Measurements from ENCODE around the gene RIPOR1.

RIPOR1 gene

DNA sequence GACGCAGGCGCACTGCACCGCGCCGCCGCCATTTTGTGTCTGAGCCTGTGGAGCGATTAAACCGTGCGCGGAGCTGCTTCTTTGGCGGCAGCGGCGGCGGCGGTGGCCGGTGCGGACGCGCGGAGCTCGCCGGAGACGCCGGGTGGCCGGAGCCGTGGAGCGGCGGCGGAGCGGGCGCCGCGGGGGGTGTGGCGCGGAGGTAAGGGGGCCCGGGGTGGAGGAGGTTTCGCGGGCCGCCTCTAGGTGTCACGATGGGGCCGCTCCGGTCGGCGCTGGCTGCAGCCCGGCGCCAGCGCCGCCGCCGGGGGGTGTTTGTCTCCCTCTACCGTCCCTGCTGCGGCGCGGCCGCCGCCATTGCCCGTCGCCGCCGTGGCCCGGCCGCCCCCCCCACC lies 33.9 kb downstream of the RIPOR1 start, which contains the start of gene CTCF:
TSS of gene CTCF (plus strand) at position 1 of the 392 bp plus-strand sequence. CDS start 48,307 bp downstream, outside the sequence.
- no peak for DNase-seq (ENCODE audit: low read depth, low spot score)
- POLR2A ChIA-PET = interaction anchor here (0.7 to 2.7 kb wide), 8 partner anchors 9 to 105 kb away, joined by 3 to 17 read pairs (median 4); partner anchors contain the start of genes ACD, C16orf86 and ENKD1
- CTCF ChIA-PET = interaction anchor here (0.6 to 11.1 kb wide), 33 partner anchors 9 to 353 kb away, joined by 3 to 185 read pairs (median 6); partner anchors contain the start of genes ACD, C16orf86, CARMIL2 and ENKD1
- TF ChIP-seq, protein P1, sequence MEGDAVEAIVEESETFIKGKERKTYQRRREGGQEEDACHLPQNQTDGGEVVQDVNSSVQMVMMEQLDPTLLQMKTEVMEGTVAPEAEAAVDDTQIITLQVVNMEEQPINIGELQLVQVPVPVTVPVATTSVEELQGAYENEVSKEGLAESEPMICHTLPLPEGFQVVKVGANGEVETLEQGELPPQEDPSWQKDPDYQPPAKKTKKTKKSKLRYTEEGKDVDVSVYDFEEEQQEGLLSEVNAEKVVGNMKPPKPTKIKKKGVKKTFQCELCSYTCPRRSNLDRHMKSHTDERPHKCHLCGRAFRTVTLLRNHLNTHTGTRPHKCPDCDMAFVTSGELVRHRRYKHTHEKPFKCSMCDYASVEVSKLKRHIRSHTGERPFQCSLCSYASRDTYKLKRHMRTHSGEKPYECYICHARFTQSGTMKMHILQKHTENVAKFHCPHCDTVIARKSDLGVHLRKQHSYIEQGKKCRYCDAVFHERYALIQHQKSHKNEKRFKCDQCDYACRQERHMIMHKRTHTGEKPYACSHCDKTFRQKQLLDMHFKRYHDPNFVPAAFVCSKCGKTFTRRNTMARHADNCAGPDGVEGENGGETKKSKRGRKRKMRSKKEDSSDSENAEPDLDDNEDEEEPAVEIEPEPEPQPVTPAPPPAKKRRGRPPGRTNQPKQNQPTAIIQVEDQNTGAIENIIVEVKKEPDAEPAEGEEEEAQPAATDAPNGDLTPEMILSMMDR (IDR thresholded peaks at IDR 0.05; ENCODE audit: insufficient read depth, low read length, missing control alignments) = peak; percentile 59
- peak within 1 kb of the TSS; percentile 83 for H3K4me3 ChIP-seq (ENCODE audit: low read depth, low read length)

- no peak for DNase-seq (ENCODE audit: low read depth, low spot score)
- ChIA-PET CTCF (interaction anchor here (0.7 to 11.1 kb wide), 30 partner anchors 9 to 253 kb away, joined by 3 to 185 read pairs (median 6); partner anchors contain the start of genes ACD, C16orf86, CARMIL2 and ENKD1), POLR2A (interaction anchor here (0.7 to 2.7 kb wide), 6 partner anchors 8 to 104 kb away, joined by 3 to 17 read pairs (median 4); partner anchors contain the start of genes C16orf86 and ENKD1)
- TF ChIP-seq, protein P1 (IDR thresholded peaks at IDR 0.05; ENCODE audit: insufficient read depth, low read length, missing control alignments) = peak; percentile 51
- peak overlapping the region; percentile 83 for H3K4me3 ChIP-seq (ENCODE audit: low read depth, low read length)
Measured at GRCh38 chr16:67562918-67563707, 34.5 kb downstream of the RIPOR1 start.

GRCh38 chr16:67563708-67564468 lies 35.3 kb downstream of the RIPOR1 start:
- TF ChIP-seq, protein P1 (IDR thresholded peaks at IDR 0.05; ENCODE audit: insufficient read depth, low read length, missing control alignments) = no peak
- DNase-seq (ENCODE audit: low read depth, low spot score) = no peak
- H3K4me3 ChIP-seq (ENCODE audit: low read depth, low read length) = peak overlapping the region; percentile 83
- CTCF ChIA-PET = interaction anchor here (0.6 to 11.1 kb wide), 23 partner anchors 8 to 111 kb away, joined by 3 to 185 read pairs (median 8); partner anchors contain the start of genes ACD, C16orf86, CARMIL2 and ENKD1
- POLR2A ChIA-PET = interaction anchor here (0.7 to 2.7 kb wide), 4 partner anchors 8 to 155 kb away, joined by 3 to 17 read pairs (median 8); partner anchors contain the start of genes C16orf86, ENKD1 and GFOD2

DNA sequence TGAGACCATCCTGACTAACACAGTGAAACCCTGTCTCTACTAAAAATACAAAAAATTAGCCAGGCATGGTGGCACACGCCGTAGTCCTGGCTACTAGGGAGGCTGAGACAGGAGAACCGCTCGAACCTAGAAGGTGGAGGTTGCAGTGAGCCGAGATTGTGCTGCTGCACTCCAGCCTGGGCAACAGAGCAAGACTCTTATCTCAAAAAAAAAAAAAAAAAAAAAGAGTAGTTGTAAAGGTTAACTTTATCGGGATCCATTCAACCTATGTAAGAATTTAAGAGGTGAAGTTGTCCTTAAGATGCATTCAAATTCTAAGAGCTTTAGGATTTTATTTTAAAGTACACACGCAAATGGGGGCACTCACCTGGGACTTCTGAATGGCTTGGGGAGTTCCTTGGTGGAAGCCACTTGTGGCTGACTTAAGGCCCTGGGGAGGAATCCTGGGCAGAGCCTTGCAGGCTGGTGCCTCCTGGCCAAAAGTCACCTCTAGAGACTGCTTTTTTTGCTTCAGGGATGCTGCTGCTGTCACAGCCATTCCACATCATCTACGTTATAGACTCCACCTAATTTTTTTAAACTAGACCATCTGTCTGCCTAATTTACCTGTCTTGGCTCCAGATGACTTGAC lies 37.0 kb downstream of the RIPOR1 start:
- TF ChIP-seq, protein P1 (IDR thresholded peaks at IDR 0.05; ENCODE audit: insufficient read depth, low read length, missing control alignments) = no peak
- no peak for DNase-seq (ENCODE audit: low read depth, low spot score)
- ChIA-PET CTCF (interaction anchor here (0.7 to 5.6 kb wide), 3 partner anchors 10 to 103 kb away, joined by 3 to 62 read pairs (median 3); partner anchors contain the start of gene CARMIL2), POLR2A (no interaction called here)
- H3K4me3 ChIP-seq (ENCODE audit: low read depth, low read length) = no peak overlapping the region

GRCh38 chr16:67571464-67571863 lies 42.8 kb downstream of the RIPOR1 start:
- ChIA-PET POLR2A (interaction anchor here (2.6 kb wide), 1 partner anchor 9 kb away, joined by 17 read pairs; the partner anchor contains the start of gene CTCF), CTCF (interaction anchor here (0.7 to 3.7 kb wide), 12 partner anchors 9 to 96 kb away, joined by 3 to 27 read pairs (median 4); partner anchors contain the start of genes C16orf86, CTCF and ENKD1)
- H3K4me3 ChIP-seq (ENCODE audit: low read depth, low read length) = no peak overlapping the region
- TF ChIP-seq, protein P1 (IDR thresholded peaks at IDR 0.05; ENCODE audit: insufficient read depth, low read length, missing control alignments) = no peak
- DNase-seq (ENCODE audit: low read depth, low spot score) = no peak

All from AG04449 (cell line).